Astrocyte of the cerebellum (primary cell): ENCODE data around the gene CETP.
A peak's percentile ranks its signal among the peaks of the same experiment; 100 is the strongest.

Experiments
- DNase-seq: peaks from one replicate; pipeline ENCODE4 v3.0.0-alpha.2; 2011; ENCODE audit warnings: low read depth
- H3K4me3 ChIP-seq: 2 replicates; pipeline ENCODE4 v1.5.1; 2011; ENCODE audit warnings: mild to moderate bottlenecking, low read depth, low read length, moderate library complexity
- CTCF ChIP-seq: IDR thresholded peaks from 2 replicates; pipeline ENCODE4 v1.5.1; 2012; ENCODE audit warnings: low read length, low read depth, moderate library complexity, mild to moderate bottlenecking; ENCODE audit errors: missing control alignments
- in situ Hi-C: cut with HindIII; loops from 2 replicates; pipeline ENCODE4 v1.10.0; 2017; ENCODE audit warnings: low sequenced_read_pairs

Gene CETP

GRCh38 chr16:57031156-57031555, 69.4 kb downstream of the CETP start:
- in situ Hi-C loops = no loop called here
- H3K4me3 ChIP-seq = no peak overlapping the region
- no peak for TF ChIP-seq CTCF
- no peak for DNase-seq

- no peak for DNase-seq
- no peak overlapping the region for H3K4me3 ChIP-seq
- TF ChIP-seq CTCF = no peak
- in situ Hi-C loops = no loop called here
These were observed 70.6 kb downstream of the CETP start for GRCh38 chr16:57032346-57032745.

GRCh38 chr16:57032931-57033330, 71.2 kb downstream of the CETP start:
- in situ Hi-C loops = no loop called here
- no peak overlapping the region for H3K4me3 ChIP-seq
- no peak for TF ChIP-seq CTCF
- DNase-seq = peak; percentile 43
